HEK293T (cell line): Measurements from ENCODE around the gene SORCS3.

Experiments used
- ARNT ChIP-seq: fragments of 450-650 bp; IDR thresholded peaks from 2 replicates; pipeline ENCODE4 v1.6.1; 2017; ENCODE audit warnings: mild to moderate bottlenecking
- BHLHE40 ChIP-seq: fragments of 450-650 bp; IDR thresholded peaks from 2 replicates; pipeline ENCODE4 v1.6.1; 2016; ENCODE audit warnings: mild to moderate bottlenecking, moderate library complexity, borderline replicate concordance
- ELF4 ChIP-seq: fragments of 450-650 bp; IDR thresholded peaks from 2 replicates; pipeline ENCODE4 v1.6.1; 2017; ENCODE audit warnings: antibody characterized with exemption
- FOXA1 ChIP-seq: fragments of 450-650 bp; IDR thresholded peaks from 2 replicates; pipeline ENCODE4 v1.6.1; 2016; ENCODE audit warnings: mild to moderate bottlenecking
- FOXK2 ChIP-seq: fragments of 450-650 bp; IDR thresholded peaks from 2 replicates; pipeline ENCODE4 v1.6.1; 2016; ENCODE audit warnings: mild to moderate bottlenecking
- FOXM1 ChIP-seq: fragments of 450-650 bp; IDR thresholded peaks from 2 replicates; pipeline ENCODE4 v1.6.1; 2017; ENCODE audit warnings: mild to moderate bottlenecking, borderline replicate concordance
- L3MBTL2 ChIP-seq: fragments of 450-650 bp; conservative IDR thresholded peaks from 2 replicates; pipeline ENCODE4 v1.6.1; 2016; ENCODE audit warnings: mild to moderate bottlenecking
- LEF1 ChIP-seq: fragments of 450-650 bp; IDR thresholded peaks from 2 replicates; pipeline ENCODE4 v1.6.1; 2017; ENCODE audit warnings: mild to moderate bottlenecking, borderline replicate concordance
- SP1 ChIP-seq: fragments of 450-650 bp; IDR thresholded peaks from 2 replicates; pipeline ENCODE4 v1.6.1; 2017
- SUZ12 ChIP-seq: fragments of 450-650 bp; IDR thresholded peaks from 2 replicates; pipeline ENCODE4 v1.6.1; 2016; ENCODE audit warnings: mild to moderate bottlenecking
- TARDBP ChIP-seq: fragments of 450-650 bp; IDR thresholded peaks from 2 replicates; pipeline ENCODE4 v1.6.1; 2016

DNA sequence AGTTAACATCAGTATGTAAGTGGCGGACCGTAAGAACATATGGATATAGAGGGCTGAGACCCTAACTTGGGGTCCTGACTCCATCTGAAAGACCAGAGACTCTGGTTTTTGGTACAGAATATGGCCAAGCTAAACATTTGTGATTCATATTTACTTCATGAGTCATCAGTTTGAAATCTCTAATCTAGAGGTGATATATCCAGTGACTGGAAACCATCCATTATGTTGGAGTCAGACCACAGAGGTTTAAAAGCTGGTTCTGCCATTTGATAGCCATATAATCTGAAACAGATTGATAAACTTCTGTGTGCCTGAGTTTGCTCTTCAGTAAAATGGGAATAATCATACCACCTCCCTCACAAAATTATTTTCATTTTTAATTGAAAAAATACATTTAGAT, 505.3 kb downstream of the SORCS3 start:
- TF ChIP-seq LEF1 (no peak), ARNT (no peak), BHLHE40 (no peak), ELF4 (no peak), FOXK2 (no peak), TARDBP (no peak), FOXA1 (no peak), SP1 (no peak), FOXM1 (no peak), L3MBTL2 (no peak), SUZ12 (no peak)
